Esophagus squamous epithelium (tissue), 4 donors: ENCODE measurements around the gene ERCC2.

Experiments
- CTCF ChIP-seq, 6 experiments: fragments of 450-650 bp in 4 of 6; fragments of 200-600 bp in 2 of 6; sonication (generic) in 2 of 6; IDR thresholded peaks; one replicate each; pipeline ENCODE4 v1.5.1; 2016 to 2019; ENCODE audit warnings: antibody characterized with exemption in 6 of 6, mild to moderate bottlenecking in 4 of 6, moderate library complexity in 4 of 6
- POLR2A ChIP-seq, 4 donors: fragments of 450-650 bp; IDR thresholded peaks; one replicate each; pipeline ENCODE4 v1.6.1; 2017; ENCODE audit warnings: antibody characterized with exemption in 4 of 4, mild to moderate bottlenecking in 4 of 4, moderate library complexity in 3 of 4

- TF ChIP-seq CTCF (IDR thresholded peaks at IDR 0.05) (no peak), POLR2A (IDR thresholded peaks at IDR 0.05) (no peak)
Observed at GRCh38 chr19:45407091-45407375, 36.7 kb upstream of the ERCC2 start.
